B cell (primary cell): ENCODE data around the gene GNG7. TPM values are rescaled to one million over a fixed set of nuclear protein-coding genes. Genes with fewer than 3 reads are reported as not detected.
A peak's percentile ranks its signal among the peaks of the same experiment; 100 is the strongest.

Experiments
- ATAC-seq: fragments of 200-7000 bp; cut with Tn5 transposase; one replicate; pipeline ENCODE4 v1.10.0; 2021; ENCODE audit warnings: low read depth, mild to moderate bottlenecking, moderate number of reproducible peaks, moderate library complexity
- CTCF ChIA-PET: fragments of 350-600 bp; sonication (Branson Sonifier 250); formaldehyde crosslinking; loops from one replicate; lab custom pipeline; 2021; ENCODE audit warnings: antibody characterized with exemption, inconsistent platforms; lab: Charles Lee
- POLR2A ChIA-PET: fragments of 350-600 bp; sonication (Branson Sonifier 250); formaldehyde crosslinking; loops from one replicate; lab custom pipeline; 2021; ENCODE audit warnings: antibody characterized with exemption; lab: Charles Lee
- DNase-seq: peaks from one replicate; pipeline ENCODE4 v3.0.0; 2013
- H2AFZ ChIP-seq: 2 replicates; pipeline ENCODE4 v1.6.1; 2012; ENCODE audit warnings: mild to moderate bottlenecking, low read depth, low read length; ENCODE audit not compliant: insufficient read depth, poor library complexity, severe bottlenecking
- H3K27ac ChIP-seq, 2 donors: 1 replicate in 1 of 2; 2 replicates in 1 of 2; pipeline ENCODE4 v1.5.1; 2012 to 2013; ENCODE audit warnings: low read length in 2 of 2, mild to moderate bottlenecking in 2 of 2, moderate library complexity in 1 of 2
- H3K27me3 ChIP-seq, 4 experiments: fragments of 200-600 bp in 1 of 4; sonication (generic) in 1 of 4; replicated peaks in 1 of 4; 1 replicate in 2 of 4; 2 replicates in 2 of 4; pipeline versions ENCODE4 v1.6.1 to v1.7.0; 2013 to 2016; ENCODE audit warnings: low read length in 3 of 4, mild to moderate bottlenecking in 2 of 4, mixed read lengths in 1 of 4, moderate library complexity in 1 of 4; ENCODE audit not compliant: insufficient read depth in 4 of 4, control insufficient read depth in 3 of 4; ENCODE audit errors: control extremely low read depth in 1 of 4
- H3K36me3 ChIP-seq, 2 experiments: replicated peaks in 1 of 2; 1 replicate in 1 of 2; 2 replicates in 1 of 2; pipeline versions ENCODE4 v1.6.1 to v1.7.1; 2013; ENCODE audit warnings: low read length in 1 of 2; ENCODE audit not compliant: insufficient read depth in 2 of 2, control insufficient read depth in 1 of 2; ENCODE audit errors: control extremely low read depth in 1 of 2, extremely low read depth in 1 of 2
- H3K4me1 ChIP-seq, 2 donors: fragments of 200-600 bp in 1 of 2; sonication (generic) in 1 of 2; 1 replicate in 1 of 2; 2 replicates in 1 of 2; pipeline versions ENCODE4 v1.5.1 to v1.6.1; 2013 to 2017; ENCODE audit warnings: low read length in 2 of 2; ENCODE audit not compliant: control insufficient read depth in 2 of 2, insufficient read depth in 2 of 2
- H3K4me2 ChIP-seq: replicated peaks from 2 replicates; pipeline ENCODE3; 2012; ENCODE audit warnings: mild to moderate bottlenecking, low read depth, low read length; ENCODE audit not compliant: poor library complexity, severe bottlenecking
- H3K4me3 ChIP-seq, 5 experiments: fragments of 200-600 bp in 1 of 5; sonication (generic) in 1 of 5; 1 replicate in 3 of 5; 2 replicates in 2 of 5; pipeline versions ENCODE4 v1.5.1 to v1.7.0; 2011 to 2016; ENCODE audit warnings: low read length in 4 of 5, mild to moderate bottlenecking in 4 of 5, low read depth in 2 of 5, control low read depth in 1 of 5, moderate library complexity in 1 of 5; ENCODE audit not compliant: insufficient read depth in 1 of 5; ENCODE audit errors: control extremely low read depth in 1 of 5, extremely low read depth in 1 of 5
- H3K79me2 ChIP-seq: fragments of 200-600 bp; sonication (generic); one replicate; pipeline ENCODE4 v1.6.0; 2016; ENCODE audit warnings: low read length; ENCODE audit not compliant: control insufficient read depth, insufficient read depth
- H3K9ac ChIP-seq: fragments of 200-600 bp; sonication (generic); 2 replicates; pipeline ENCODE4 v1.6.1; 2017; ENCODE audit warnings: mild to moderate bottlenecking, low read length, moderate library complexity
- H3K9me3 ChIP-seq, 3 donors: one replicate each; pipeline versions ENCODE4 v1.6.1 to v1.7.1; 2013; ENCODE audit warnings: low read length in 2 of 3; ENCODE audit not compliant: control insufficient read depth in 2 of 3, insufficient read depth in 1 of 3; ENCODE audit errors: control extremely low read depth in 1 of 3
- H4K20me1 ChIP-seq: 2 replicates; pipeline ENCODE4 v1.6.0; 2012; ENCODE audit warnings: mild to moderate bottlenecking, low read length; ENCODE audit not compliant: insufficient read depth, control insufficient read depth, poor library complexity, severe bottlenecking
- H3K27ac Mint-ChIP-seq: one replicate; pipeline ENCODE4 v1.8.0; 2021; ENCODE audit warnings: mixed read lengths
- H3K27me3 Mint-ChIP-seq: one replicate; pipeline ENCODE4 v1.8.0; 2021; ENCODE audit warnings: mixed read lengths
- H3K4me1 Mint-ChIP-seq: one replicate; pipeline ENCODE4 v1.8.0; 2021; ENCODE audit warnings: mixed read lengths
- H3K4me3 Mint-ChIP-seq: one replicate; pipeline ENCODE4 v1.8.0; 2021; ENCODE audit warnings: mixed read lengths
- H3K9me3 Mint-ChIP-seq: one replicate; pipeline ENCODE4 v1.8.0; 2022; ENCODE audit warnings: mixed read lengths; ENCODE audit not compliant: insufficient read depth
- CTCF ChIP-seq: fragments of 200-600 bp; IDR thresholded peaks from one replicate; pipeline ENCODE4 v1.8.0; 2022; ENCODE audit warnings: antibody characterized with exemption, mild to moderate bottlenecking
- EZH2 ChIP-seq: IDR thresholded peaks from 2 replicates; pipeline ENCODE4 v1.6.1; 2012; ENCODE audit warnings: borderline replicate concordance, low read depth, mild to moderate bottlenecking, moderate library complexity, low read length; ENCODE audit not compliant: insufficient read depth, poor library complexity, severe bottlenecking
- WGBS: methylation state at CpG from one replicate; pipeline ENCODE4 v1.1.5; 2013; ENCODE audit warnings: missing lambda C conversion rate; ENCODE audit not compliant: insufficient coverage; 5-methylcytosine and 5-hydroxymethylcytosine counted together
- intact Hi-C: fragments of 100-400 bp; cut with micrococcal nuclease; formaldehyde crosslinking; loops from one replicate; pipeline ENCODE4 v1.10.0; 2022
- polyA plus RNA-seq: library from polyadenylated mRNA; depleted of rRNA; stranded (reverse); fragments of >200 nt; gene quantifications from 2 replicates; pipeline ENCODE4 v1.2.3, GENCODE V29; 2012
- total RNA-seq, 2 donors: library from RNA; stranded (reverse); fragments of 120-200 nt in 1 of 2; gene quantifications; 1 replicate in 1 of 2; 2 replicates in 1 of 2; pipeline versions ENCODE4 v1.2.3 to v1.2.4, GENCODE V29; 2013 to 2022

The GNG7 gene
- total and polyA plus RNA-seq, 2 donors (not counting 1 experiment from before 2014, with no cell fraction given), result 76.3 to 153 TPM

GRCh38 chr19:2720777-2721569, 18.5 kb upstream of the GNG7 start, which contains the start of gene DIRAS1:
Gene DIRAS1 (minus strand): TSS chr19:2721372. CDS start chr19:2717806, 3,566 bp downstream.
- H3K4me2 ChIP-seq, result peak within 1 kb of the TSS; percentile 96
- no peaks in the 10 kb centered on the region for H3K36me3 ChIP-seq
- H3K27me3 ChIP-seq, result peaks cover 0 to 17% (median 8%) of the 10 kb centered on the region in 4 experiments
- peaks cover 8% of the 10 kb centered on the region for H4K20me1 ChIP-seq
- ATAC-seq (peak; percentile 57), DNase-seq (peak; percentile 39)
- Mint-ChIP-seq H3K4me3 (peak within 1 kb of the TSS; percentile 84), H3K27ac (peak within 1 kb of the TSS; percentile 72), H3K9me3 (no peaks in the 10 kb centered on the region), H3K4me1 (peaks cover 22% of the 10 kb centered on the region), H3K27me3 (peaks cover 4% of the 10 kb centered on the region)
- peaks cover 31 to 44% of the 10 kb centered on the region in 2 donors for H3K4me1 ChIP-seq
- H3K4me3 ChIP-seq, result peak within 1 kb of the TSS; percentile 5 to 63 (median 52)
- H3K27ac ChIP-seq, result no peak within 1 kb of the TSS
- 1% methylated on average over 89 of the region's 100 CpGs for WGBS
- no peak for TF ChIP-seq EZH2
- TF ChIP-seq CTCF, result no peak
- CTCF ChIA-PET, result no interaction called here
- POLR2A ChIA-PET, result interaction anchor here (0.6 to 0.9 kb wide), 2 partner anchors 39 to 927 kb away, joined by 3 to 4 read pairs; no protein-coding TSS in a partner anchor
- intact Hi-C loops, result loop anchor here (1.0 kb wide), 1 partner anchor 10 kb away; no protein-coding TSS in a partner anchor
- peaks cover 6% of the 10 kb centered on the region for H3K79me2 ChIP-seq
- H3K9me3 ChIP-seq, result peaks cover 0 to 9% (median 0%) of the 10 kb centered on the region in 3 donors
- H3K9ac ChIP-seq, result peak within 1 kb of the TSS; percentile 64
- H2AFZ ChIP-seq, result peak within 1 kb of the TSS; percentile 54
